ENCODE results near the gene MMP3.

DNA sequence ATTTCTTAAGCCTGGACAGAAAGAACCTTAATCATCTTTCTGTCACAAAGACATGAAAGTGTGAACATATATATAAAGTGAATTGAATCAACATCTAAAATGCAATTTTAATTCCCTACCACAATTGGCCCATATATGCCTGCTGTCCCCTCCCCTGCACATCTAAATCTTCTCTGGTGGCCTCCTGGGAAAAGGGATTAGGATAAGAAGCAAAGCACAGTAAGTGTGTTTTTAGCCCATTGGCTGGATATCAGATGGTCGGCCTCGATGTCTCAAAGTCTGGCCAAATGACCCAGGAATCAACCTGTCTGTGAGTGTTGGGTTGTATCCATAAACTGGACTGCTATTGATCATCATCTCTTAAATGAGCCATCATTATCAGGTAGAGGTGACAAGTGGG is 5.8 kb downstream of the MMP3 start:
- no peak for TF ChIP-seq CTCF (IDR thresholded peaks at IDR 0.05; ENCODE audit: low read depth, low read length, poor library complexity, severe bottlenecking)
- no peak for TF ChIP-seq EZH2phosphoT487 (IDR thresholded peaks at IDR 0.05; ENCODE audit: borderline replicate concordance, low read length)

Measured in DOHH2 (cell line).